Measurements from ENCODE around the gene RNF19B. TPM values are rescaled to one million over a fixed set of nuclear protein-coding genes. Genes with fewer than 3 reads are reported as not detected.

RNF19B gene
- total RNA-seq, 1 experiment from 2014 or later, result 15.0 TPM

GRCh38 chr1:33003657-33004056 is 39.0 kb upstream of the RNF19B start:
- H3K4me1 Mint-ChIP-seq, result peaks cover 28 to 33% of the 10 kb centered on the region in 2 experiments
- Histone ChIP-seq H3K4me2 (ENCODE audit: insufficient read depth, insufficient read length, low read length) (no peak overlapping the region), H3K14ac (ENCODE audit: insufficient read depth, low read length) (no peak overlapping the region), H4K8ac (replicated peaks; ENCODE audit: insufficient read length, low read depth, low read length) (no peak overlapping the region), H2AK5ac (ENCODE audit: insufficient read length, low read length) (no peak overlapping the region), H4K20me1 (ENCODE audit: control insufficient read depth, insufficient read depth, insufficient read length) (no peaks in the 10 kb centered on the region), H3K23ac (ENCODE audit: insufficient read length, low read depth, low read length) (no peak overlapping the region), H3K9me3 (ENCODE audit: control insufficient read depth, low read depth, low read length) (no peaks in the 10 kb centered on the region), H4K91ac (ENCODE audit: insufficient read length, low read depth, low read length) (no peak overlapping the region), H2BK15ac (ENCODE audit: low read depth, low read length) (no peak overlapping the region), H4K5ac (ENCODE audit: insufficient read length, low read depth, low read length) (no peak overlapping the region), H2BK5ac (ENCODE audit: insufficient read length, low read length) (no peak overlapping the region), H2BK12ac (ENCODE audit: insufficient read length, low read depth, low read length) (no peak overlapping the region), H3K79me1 (ENCODE audit: insufficient read depth, low read depth, low read length, poor library complexity, severe bottlenecking) (no peaks in the 10 kb centered on the region), H3K23me2 (ENCODE audit: insufficient read length, low read depth, low read length, poor library complexity, severe bottlenecking) (no peaks in the 10 kb centered on the region), H3K4me1 (ENCODE audit: insufficient read depth, low read length) (no peaks in the 10 kb centered on the region), H3T11ph (ENCODE audit: low read length) (no peak overlapping the region), H3K27me3 (ENCODE audit: insufficient read depth, low read length) (no peaks in the 10 kb centered on the region), H3K79me2 (ENCODE audit: insufficient read depth, low read length) (no peaks in the 10 kb centered on the region), H3K27ac (ENCODE audit: insufficient read length, low read depth, low read length) (no peak overlapping the region), H2BK20ac (ENCODE audit: low read depth, low read length, poor library complexity, severe bottlenecking) (no peak overlapping the region), H2AFZ (ENCODE audit: low read length) (no peak overlapping the region), H3K4ac (ENCODE audit: low read depth, low read length) (no peak overlapping the region), H3K9ac (ENCODE audit: extremely low read depth, insufficient read length, low read length) (no peak overlapping the region), H2BK120ac (ENCODE audit: low read depth, low read length, poor library complexity, severe bottlenecking) (no peak overlapping the region), H3K56ac (ENCODE audit: insufficient read length, low read depth, low read length) (no peak overlapping the region), H3K18ac (ENCODE audit: insufficient read length, low read depth, low read length) (no peak overlapping the region)
- H3K36me3 Mint-ChIP-seq (ENCODE audit: insufficient read depth in 1 of 3, low read depth in 3 of 3), result peaks cover 6 to 18% (median 11%) of the 10 kb centered on the region in 3 experiments; a peak in 6 of 7 replicates
- H3K9me3 Mint-ChIP-seq, result no peaks in the 10 kb centered on the region
- TF ChIP-seq CTCF (conservative IDR thresholded peaks at IDR 0.05), result no peak
- no CpG with 5 or more reads among the region's 4 CpGs for WGBS (ENCODE audit: extremely low coverage, insufficient read length, low lambda C conversion rate)
- H3K27ac Mint-ChIP-seq, result no peak overlapping the region
- H3K4me3 Mint-ChIP-seq, result no peak overlapping the region
- no peaks in the 10 kb centered on the region; the same call in 1 of the 2 replicates for H3K27me3 Mint-ChIP-seq (ENCODE audit: low read depth)
- DNase-seq, result no peak

Data from H9 (cell line).